Small intestine (tissue), 7 donors: ENCODE measurements around the gene INO80E. TPM values are rescaled to one million over a fixed set of nuclear protein-coding genes. Genes with fewer than 3 reads are reported as not detected.

ENCODE experiments used
- DNase-seq, 2 donors: peaks; one replicate each; pipeline versions ENCODE4 v3.0.0 to v3.0.0-alpha.2; 2013
- FAIRE-seq: peaks from 2 replicates; lab custom pipeline; 2012; peaks lifted over from hg19 to GRCh38; lab: Jason Lieb, UNC
- H3K27ac ChIP-seq, 3 donors: one replicate each; pipeline ENCODE4 v1.5.1; 2013; ENCODE audit warnings: low read length in 2 of 3, mild to moderate bottlenecking in 2 of 3, control low read depth in 1 of 3, inconsistent platforms in 1 of 3, low read depth in 1 of 3, moderate library complexity in 1 of 3
- H3K27me3 ChIP-seq, 3 donors: one replicate each; pipeline ENCODE4 v1.6.1; 2013; ENCODE audit warnings: low read length in 3 of 3, inconsistent platforms in 1 of 3; ENCODE audit not compliant: control insufficient read depth in 3 of 3, insufficient read depth in 3 of 3
- H3K36me3 ChIP-seq, 3 donors: one replicate each; pipeline ENCODE4 v1.6.1; 2013; ENCODE audit warnings: low read length in 3 of 3, inconsistent platforms in 1 of 3, low read depth in 1 of 3, mild to moderate bottlenecking in 1 of 3, moderate library complexity in 1 of 3; ENCODE audit not compliant: control insufficient read depth in 3 of 3, insufficient read depth in 2 of 3
- H3K4me1 ChIP-seq, 3 donors: one replicate each; pipeline ENCODE4 v1.6.1; 2013; ENCODE audit warnings: low read length in 2 of 3, inconsistent platforms in 1 of 3, low read depth in 1 of 3, mild to moderate bottlenecking in 1 of 3, moderate library complexity in 1 of 3; ENCODE audit not compliant: control insufficient read depth in 3 of 3, insufficient read depth in 2 of 3
- H3K4me3 ChIP-seq, 3 donors: one replicate each; pipeline ENCODE4 v1.5.1; 2013; ENCODE audit warnings: low read length in 3 of 3, control low read depth in 1 of 3, inconsistent platforms in 1 of 3, low read depth in 1 of 3, mild to moderate bottlenecking in 1 of 3, moderate library complexity in 1 of 3
- H3K9me3 ChIP-seq, 2 donors: one replicate each; pipeline ENCODE4 v1.6.1; 2013; ENCODE audit warnings: low read depth in 1 of 2, low read length in 1 of 2; ENCODE audit not compliant: control insufficient read depth in 2 of 2, insufficient read depth in 1 of 2
- WGBS, 3 donors: extraction: QIAGEN DNeasy Blood & Tissue Kit; methylation state at CpG; one replicate each; pipeline ENCODE4 v1.1.7; 2013; 5-methylcytosine and 5-hydroxymethylcytosine counted together
- polyA plus RNA-seq, 4 donors: library from polyadenylated mRNA; stranded (reverse) in 3 of 4; unstranded in 1 of 4; fragments of 200-250 nt in 3 of 4; fragments of 120-200 nt in 1 of 4; gene quantifications; one replicate each; pipeline versions ENCODE4 v1.2.1 to v1.2.3, GENCODE V29; 2013
- donor health status: healthy with polysubstance abuse.
- donor health status: control.
- donor health status: control.
- donor health status: Bipolar disorder and iron deficiency.
- donor health status: healthy.

The INO80E gene
- polyA plus RNA-seq, 4 donors = 49.2 to 80.4 (median 55.9) TPM

GRCh38 chr16:29986231-29986630 is 9.8 kb upstream of the INO80E start:
- no peaks in the 10 kb centered on the region for H3K9me3 ChIP-seq
- no peak overlapping the region for H3K27ac ChIP-seq
- H3K36me3 ChIP-seq = peaks cover 31 to 93% (median 51%) of the 10 kb centered on the region in 3 donors
- no peaks in the 10 kb centered on the region for H3K27me3 ChIP-seq
- no peak for DNase-seq
- no peak overlapping the region for H3K4me3 ChIP-seq
- 93 to 96% (median 96%) methylated on average over 20 of the region's 20 CpGs for WGBS, 3 donors
- H3K4me1 ChIP-seq = no peaks in the 10 kb centered on the region
- FAIRE-seq = no peak

GRCh38 chr16:29986931-29987330 is 9.1 kb upstream of the INO80E start:
- FAIRE-seq = no peak
- Histone ChIP-seq H3K27ac (no peak overlapping the region), H3K9me3 (no peaks in the 10 kb centered on the region), H3K27me3 (no peaks in the 10 kb centered on the region), H3K4me1 (no peaks in the 10 kb centered on the region), H3K36me3 (peaks cover 25 to 94% (median 44%) of the 10 kb centered on the region in 3 donors), H3K4me3 (no peak overlapping the region)
- DNase-seq = no peak
- WGBS, 3 donors = 89 to 100% (median 92%) methylated on average over 4 to 5 of the region's 5 CpGs

GRCh38 chr16:29987371-29988085 is 8.5 kb upstream of the INO80E start:
- DNase-seq = no peak
- WGBS, 3 donors = 92 to 96% (median 94%) methylated on average over 26 to 35 of the region's 35 CpGs
- no peak overlapping the region for H3K27ac ChIP-seq
- peaks cover 27 to 94% (median 41%) of the 10 kb centered on the region in 3 donors for H3K36me3 ChIP-seq
- H3K4me3 ChIP-seq = no peak overlapping the region
- FAIRE-seq = no peak
- no peaks in the 10 kb centered on the region for H3K27me3 ChIP-seq
- no peaks in the 10 kb centered on the region for H3K4me1 ChIP-seq
- H3K9me3 ChIP-seq = no peaks in the 10 kb centered on the region

- Histone ChIP-seq H3K4me3 (no peak overlapping the region), H3K4me1 (no peaks in the 10 kb centered on the region), H3K36me3 (peaks cover 24 to 94% (median 32%) of the 10 kb centered on the region in 3 donors), H3K9me3 (no peaks in the 10 kb centered on the region), H3K27ac (no peak overlapping the region), H3K27me3 (no peaks in the 10 kb centered on the region)
- DNase-seq (no peak), FAIRE-seq (no peak)
- WGBS, 3 donors = 87 to 93% (median 91%) methylated on average over 16 to 17 of the region's 17 CpGs
Measured at GRCh38 chr16:29988346-29989075, 7.5 kb upstream of the INO80E start.

- WGBS, 3 donors = 86 to 88% (median 86%) methylated on average over 23 of the region's 23 CpGs
- FAIRE-seq (no peak), DNase-seq (no peak)
- no peak overlapping the region for H3K27ac ChIP-seq
- no peak overlapping the region for H3K4me3 ChIP-seq
- peaks cover 21 to 93% (median 28%) of the 10 kb centered on the region in 3 donors for H3K36me3 ChIP-seq
- peaks cover 0 to 5% (median 0%) of the 10 kb centered on the region in 3 donors for H3K4me1 ChIP-seq
- H3K27me3 ChIP-seq = no peaks in the 10 kb centered on the region
- no peaks in the 10 kb centered on the region for H3K9me3 ChIP-seq
Measured at GRCh38 chr16:29989111-29989858, 6.8 kb upstream of the INO80E start.

DNA sequence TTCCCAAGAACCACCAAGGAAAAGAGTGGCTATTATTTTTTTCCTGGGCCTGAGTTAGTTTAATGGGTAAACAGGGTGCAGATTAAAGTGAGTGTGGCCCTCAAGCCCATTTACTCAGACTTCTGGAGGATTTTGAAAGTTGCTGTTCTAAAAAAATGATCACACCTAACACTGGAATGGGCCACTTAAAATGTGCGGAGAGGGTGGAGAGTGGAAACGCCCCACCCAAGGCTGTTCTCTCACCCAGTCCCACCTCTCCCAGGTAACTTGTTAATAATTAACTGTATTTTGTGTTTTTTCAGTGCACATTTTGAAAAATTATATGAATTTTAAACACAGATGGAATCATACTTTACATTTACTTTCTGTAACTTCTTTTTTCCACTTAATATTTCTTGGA is 6.0 kb upstream of the INO80E start:
- DNase-seq (no peak), FAIRE-seq (no peak)
- Histone ChIP-seq H3K4me3 (no peak overlapping the region), H3K27ac (no peak overlapping the region), H3K36me3 (peaks cover 20 to 87% (median 26%) of the 10 kb centered on the region in 3 donors), H3K9me3 (no peaks in the 10 kb centered on the region), H3K4me1 (peaks cover 0 to 12% (median 3%) of the 10 kb centered on the region in 3 donors), H3K27me3 (no peaks in the 10 kb centered on the region)
- WGBS, 3 donors = 39 to 77% (median 53%) methylated on average over 2 of the region's 2 CpGs

DNA sequence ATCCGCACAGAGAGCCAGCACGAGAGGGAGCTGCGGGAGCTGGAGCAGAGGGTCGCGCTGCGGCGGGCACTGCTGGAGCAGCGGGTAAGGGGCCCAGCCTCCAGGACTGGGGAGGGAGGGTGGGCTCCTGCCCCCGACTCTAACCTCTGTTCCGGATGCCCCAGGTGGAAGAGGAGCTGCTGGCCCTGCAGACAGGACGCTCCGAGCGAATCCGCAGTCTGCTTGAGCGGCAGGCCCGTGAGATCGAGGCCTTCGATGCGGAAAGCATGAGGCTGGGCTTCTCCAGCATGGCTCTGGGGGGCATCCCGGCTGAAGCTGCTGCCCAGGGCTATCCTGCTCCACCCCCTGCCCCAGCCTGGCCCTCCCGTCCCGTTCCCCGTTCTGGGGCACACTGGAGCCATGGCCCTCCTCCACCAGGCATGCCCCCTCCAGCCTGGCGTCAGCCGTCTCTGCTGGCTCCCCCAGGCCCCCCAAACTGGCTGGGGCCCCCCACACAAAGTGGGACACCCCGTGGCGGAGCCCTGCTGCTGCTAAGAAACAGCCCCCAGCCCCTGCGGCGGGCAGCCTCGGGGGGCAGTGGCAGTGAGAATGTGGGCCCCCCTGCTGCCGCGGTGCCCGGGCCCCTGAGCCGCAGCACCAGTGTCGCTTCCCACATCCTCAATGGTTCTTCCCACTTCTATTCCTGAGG is 5.0 kb upstream of the INO80E start:
- WGBS, 3 donors = 93 to 95% (median 94%) methylated on average over 32 to 35 of the region's 35 CpGs
- no peak for FAIRE-seq

GRCh38 chr16:29991571-29991904 is 4.5 kb upstream of the INO80E start:
- 85 to 91% (median 89%) methylated on average over 5 of the region's 5 CpGs for WGBS, 3 donors
- peaks cover 16 to 72% (median 16%) of the 10 kb centered on the region in 3 donors for H3K36me3 ChIP-seq
- FAIRE-seq = no peak

More for the DNA sequence above, 5.0 kb upstream of the INO80E start:
- no peaks in the 10 kb centered on the region for H3K9me3 ChIP-seq
- peaks cover 17 to 77% (median 19%) of the 10 kb centered on the region in 3 donors for H3K36me3 ChIP-seq
- H3K4me1 ChIP-seq = peaks cover 0 to 12% (median 3%) of the 10 kb centered on the region in 3 donors
- no peak overlapping the region for H3K4me3 ChIP-seq
- H3K27ac ChIP-seq = no peak overlapping the region
- DNase-seq = no peak
- no peaks in the 10 kb centered on the region for H3K27me3 ChIP-seq

More at GRCh38 chr16:29991571-29991904, 4.5 kb upstream of the INO80E start:
- no peaks in the 10 kb centered on the region for H3K27me3 ChIP-seq
- H3K4me3 ChIP-seq = no peak overlapping the region
- H3K9me3 ChIP-seq = no peaks in the 10 kb centered on the region
- H3K27ac ChIP-seq = no peak overlapping the region
- no peak for DNase-seq
- peaks cover 0 to 13% (median 3%) of the 10 kb centered on the region in 3 donors for H3K4me1 ChIP-seq
